Measurements from ENCODE around the gene SCN4B. TPM values are rescaled to one million over a fixed set of nuclear protein-coding genes. Genes with fewer than 3 reads are reported as not detected.
A peak's percentile ranks its signal among the peaks of the same experiment; 100 is the strongest.

SCN4B gene
- total and polyA plus RNA-seq, 2 of the 8 experiments (the other 6 are each of a cell fraction or from before 2014, with no cell fraction given): 2.8 to 4.9 TPM

DNA sequence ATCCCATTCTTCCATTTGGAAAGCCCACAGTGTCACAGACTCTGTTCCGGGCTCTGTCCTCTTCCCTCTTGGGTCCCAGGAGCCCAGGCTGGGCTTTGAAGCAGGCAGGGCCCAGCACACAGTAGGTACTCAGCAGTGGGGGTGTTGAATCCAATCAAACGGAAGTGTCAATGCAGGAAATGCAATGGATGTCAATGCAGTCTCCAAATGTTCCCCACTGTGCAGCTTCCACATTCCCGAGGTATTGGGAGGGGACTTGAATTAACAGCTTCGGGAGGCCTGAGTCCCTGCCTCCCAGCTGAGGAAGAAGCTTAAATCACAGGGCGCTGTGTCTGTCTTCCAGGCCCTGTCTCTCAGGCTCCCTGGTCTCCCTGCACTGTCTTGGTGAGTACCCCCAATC lies 44.1 kb downstream of the SCN4B start:
- WGBS, 2 experiments (ENCODE audit: extremely low coverage in 1 of 2, insufficient coverage in 1 of 2, insufficient read length in 1 of 2, insufficient replicate concordance in 2 of 2, low coverage in 1 of 2, low lambda C conversion rate in 2 of 2, missing lambda C conversion rate in 1 of 2): 69% methylated on average over 5 of the region's 5 CpGs; no CpG with 5 or more reads in 1 of the 2 experiments
- no peak for FAIRE-seq
- Histone ChIP-seq H3K4me3 (ENCODE audit: extremely low read depth in 1 of 4, insufficient read depth in 2 of 4, low read depth in 3 of 4, low read length in 4 of 4) (no peak overlapping the region), H3K9ac (replicated peaks in 1 of 4; ENCODE audit: extremely low read depth in 1 of 4, low read depth in 3 of 4, low read length in 3 of 4) (no peak overlapping the region), H2AK5ac (ENCODE audit: low read depth, low read length) (no peak overlapping the region), H2BK15ac (ENCODE audit: low read length) (no peak overlapping the region), H3K23me2 (ENCODE audit: low read depth, low read length) (no peaks in the 10 kb centered on the region; the same call in 1 of the 2 replicates), H3K18ac (ENCODE audit: extremely low read depth, low read length) (no peak overlapping the region), H3K4me2 (ENCODE audit: insufficient read depth in 1 of 2, low read depth in 2 of 2, low read length in 2 of 2) (no peak overlapping the region), H3K56ac (replicated peaks; ENCODE audit: insufficient read length, low read depth, low read length) (no peak overlapping the region), H4K8ac (ENCODE audit: extremely low read depth, insufficient read depth, low read length) (no peak overlapping the region), H3K23ac (ENCODE audit: insufficient read length) (no peak overlapping the region), H2AFZ (ENCODE audit: low read length) (0 out of 2 replicates have a peak overlapping the region, but pooled peaks have one; percentile 5), H3K4me1 (replicated peaks in 1 of 4; ENCODE audit: control insufficient read depth in 3 of 4, insufficient read depth in 4 of 4, low read length in 3 of 4) (peaks cover 0 to 3% (median under 1%) of the 10 kb centered on the region in 4 experiments; a peak in 4 of 7 replicates), H3K27ac (ENCODE audit: low read depth, low read length) (no peak overlapping the region), H3K36me3 (ENCODE audit: control insufficient read depth in 2 of 4, insufficient read depth in 4 of 4, low read length in 3 of 4) (no peaks in the 10 kb centered on the region), H2BK120ac (replicated peaks; ENCODE audit: low read depth, low read length) (no peak overlapping the region), H4K91ac (replicated peaks; ENCODE audit: insufficient read length, low read length) (no peak overlapping the region), H3K4ac (replicated peaks; ENCODE audit: insufficient read length, low read depth, low read length) (no peak overlapping the region), H3K9me3 (ENCODE audit: insufficient read depth in 2 of 2, low read depth in 1 of 2, low read length in 1 of 2) (no peaks in the 10 kb centered on the region), H3K79me1 (ENCODE audit: low read depth, low read length) (no peaks in the 10 kb centered on the region), H4K5ac (ENCODE audit: insufficient read length, low read depth, low read length) (no peak overlapping the region), H2BK20ac (ENCODE audit: low read length) (no peak overlapping the region), H2BK12ac (ENCODE audit: low read depth, low read length) (0 out of 2 replicates have a peak overlapping the region, but pooled peaks have one; percentile 68), H4K20me1 (replicated peaks in 1 of 2; ENCODE audit: control insufficient read depth in 1 of 2, insufficient read depth in 2 of 2, low read length in 2 of 2) (no peaks in the 10 kb centered on the region), H3K27me3 (replicated peaks in 1 of 4; ENCODE audit: control insufficient read depth in 3 of 4, extremely low read depth in 1 of 4, insufficient read depth in 3 of 4, low read length in 3 of 4) (no peaks in the 10 kb centered on the region; a peak in 1 of 7 replicates), H3K14ac (ENCODE audit: insufficient read length) (no peak overlapping the region), H2BK5ac (ENCODE audit: low read depth, low read length) (peak overlapping the region; percentile 52; the same call in 1 of the 2 replicates), H3K79me2 (ENCODE audit: control insufficient read depth in 1 of 2, insufficient read depth in 2 of 2, low read length in 2 of 2) (no peaks in the 10 kb centered on the region)
- POLR2A ChIA-PET (ENCODE audit: partially characterized antibody): interaction anchor here (0.9 to 2.7 kb wide), 3 partner anchors 10 to 47 kb away, joined by 3 to 7 read pairs (median 5); no protein-coding TSS in a partner anchor
- CTCF ChIA-PET (ENCODE audit: partially characterized antibody): interaction anchor here (0.6 to 1.5 kb wide), 2 partner anchors 19 to 66 kb away, joined by 3 to 5 read pairs; no protein-coding TSS in a partner anchor
- no peak for DNase-seq (ENCODE audit: low read depth in 1 of 2, low spot score in 2 of 2)
- TF ChIP-seq TEAD4 (IDR thresholded peaks at IDR 0.05; ENCODE audit: low read depth, low read length): peak; percentile 69
- TF ChIP-seq EGR1 (IDR thresholded peaks at IDR 0.05; ENCODE audit: borderline replicate concordance, low read depth, low read length): peak; percentile 25; the same call in 1 of the 2 replicates
- no peak for TF ChIP-seq PHF8 (conservative IDR thresholded peaks at IDR 0.05; ENCODE audit: low read depth, low read length)

Measured in H1 (cell line).